Measurements from ENCODE around the gene MOBP. TPM values are rescaled to one million over a fixed set of nuclear protein-coding genes. Genes with fewer than 3 reads are reported as not detected.

Gene MOBP
- total RNA-seq, 1 experiment from 2014 or later: not detected

GRCh38 chr3:39533226-39533625, 65.7 kb downstream of the MOBP start:
- TF ChIP-seq CTCF (IDR thresholded peaks at IDR 0.05 in 2 of 3, conservative IDR thresholded peaks at IDR 0.05 in 1 of 3; ENCODE audit: borderline replicate concordance in 1 of 3, insufficient read depth in 1 of 3, low read depth in 2 of 3, low read length in 2 of 3) (no peak), RAD21 (IDR thresholded peaks at IDR 0.05; ENCODE audit: low read depth) (no peak), CEBPB (IDR thresholded peaks at IDR 0.05; ENCODE audit: low read depth) (no peak), ZNF274 (IDR thresholded peaks at IDR 0.05; ENCODE audit: low read depth, low read length) (no peak), ELF1 (IDR thresholded peaks at IDR 0.05; ENCODE audit: borderline replicate concordance, low read depth) (no peak), POLR2AphosphoS5 (IDR thresholded peaks at IDR 0.05; ENCODE audit: low read depth, low read length) (no peak), EZH2phosphoT487 (IDR thresholded peaks at IDR 0.05; ENCODE audit: borderline replicate concordance) (no peak), ATF3 (IDR thresholded peaks at IDR 0.05) (no peak), ZBTB33 (IDR thresholded peaks at IDR 0.05; ENCODE audit: extremely low read depth, insufficient replicate concordance, low read length) (no peak), SIN3A (IDR thresholded peaks at IDR 0.05; ENCODE audit: low read depth) (no peak), ZFX (IDR thresholded peaks at IDR 0.05) (no peak), POLR2A (IDR thresholded peaks at IDR 0.05; ENCODE audit: borderline replicate concordance, extremely low read depth, insufficient read depth, insufficient read length) (no peak), TCF7L2 (IDR thresholded peaks at IDR 0.05; ENCODE audit: borderline replicate concordance, extremely low read depth, insufficient read depth, insufficient read length) (no peak), JUND (IDR thresholded peaks at IDR 0.05) (no peak), CBX3 (IDR thresholded peaks at IDR 0.05; ENCODE audit: low read depth) (no peak), YY1 (IDR thresholded peaks at IDR 0.05; ENCODE audit: extremely low read depth, insufficient replicate concordance, low read depth, low read length) (no peak), FOSL1 (IDR thresholded peaks at IDR 0.05; ENCODE audit: low read depth) (no peak), SP1 (IDR thresholded peaks at IDR 0.05; ENCODE audit: low read depth) (no peak), REST (IDR thresholded peaks at IDR 0.05; ENCODE audit: low read depth) (no peak)
- TF ChIP-seq, protein P1, sequence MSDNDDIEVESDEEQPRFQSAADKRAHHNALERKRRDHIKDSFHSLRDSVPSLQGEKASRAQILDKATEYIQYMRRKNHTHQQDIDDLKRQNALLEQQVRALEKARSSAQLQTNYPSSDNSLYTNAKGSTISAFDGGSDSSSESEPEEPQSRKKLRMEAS (IDR thresholded peaks at IDR 0.05): no peak
- Histone ChIP-seq H3K4me3 (replicated peaks in 1 of 2; ENCODE audit: low read depth in 1 of 2, low read length in 2 of 2) (no peak overlapping the region), H3K36me3 (ENCODE audit: control insufficient read depth in 1 of 2, insufficient read depth in 2 of 2, low read length in 2 of 2) (no peaks in the 10 kb centered on the region), H3K79me2 (ENCODE audit: insufficient read depth, low read length) (no peaks in the 10 kb centered on the region), H3K27me3 (ENCODE audit: insufficient read depth, low read length) (no peaks in the 10 kb centered on the region), H3K9me3 (ENCODE audit: control insufficient read depth in 1 of 2, insufficient read depth in 1 of 2, low read depth in 1 of 2, low read length in 2 of 2) (no peaks in the 10 kb centered on the region), H4K20me1 (ENCODE audit: insufficient read depth) (no peaks in the 10 kb centered on the region), H2AFZ (ENCODE audit: low read depth, low read length, poor library complexity, severe bottlenecking) (no peak overlapping the region), H3K9ac (ENCODE audit: low read length) (no peak overlapping the region), H3K4me1 (ENCODE audit: control insufficient read depth in 1 of 2, insufficient read depth in 2 of 2, low read length in 2 of 2) (peaks cover 0 to 9% of the 10 kb centered on the region in 2 experiments; a peak in 1 of 4 replicates), H3K4me2 (ENCODE audit: low read length) (no peak overlapping the region), H3K27ac (ENCODE audit: low read depth, low read length) (no peak overlapping the region), H3K9me2 (ENCODE audit: insufficient read depth) (no peaks in the 10 kb centered on the region)
- BruUV-seq (replicated peaks): no TSS peak
- ChIA-PET POLR2A (no interaction called here), CTCF (no interaction called here), RAD21 (ENCODE audit: low non-redundant PET in 1 of 2, low total read pairs in 2 of 2, uncharacterized antibody in 2 of 2, unreplicated experiment in 2 of 2) (no interaction called here)
- ATAC-seq: no peak
- DNase-seq (ENCODE audit: low read depth, low spot score): no peak
- intact Hi-C loops (cut with micrococcal nuclease): no loop called here
